ENCODE results near the gene SERPINE2.

DNA sequence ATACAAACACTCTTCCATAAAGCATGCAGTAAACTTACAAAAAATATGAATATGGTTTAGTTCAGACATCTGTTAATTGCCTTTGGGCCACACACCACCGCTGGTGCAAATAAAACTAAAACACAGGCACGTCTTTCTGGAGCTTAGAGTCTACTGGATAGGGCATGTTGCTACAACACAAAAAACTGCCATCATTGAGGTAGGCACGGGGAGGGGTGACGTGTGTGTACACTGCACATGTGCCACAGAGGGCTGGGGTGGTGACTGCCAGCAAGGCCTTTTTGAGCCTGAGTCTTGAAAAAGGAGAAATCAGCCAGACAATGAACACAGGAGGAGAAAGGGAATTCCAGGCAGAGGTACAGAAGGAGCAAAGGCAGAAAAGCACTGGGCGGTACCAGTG is 5.1 kb downstream of the SERPINE2 start:
- TF ChIP-seq, protein P1, sequence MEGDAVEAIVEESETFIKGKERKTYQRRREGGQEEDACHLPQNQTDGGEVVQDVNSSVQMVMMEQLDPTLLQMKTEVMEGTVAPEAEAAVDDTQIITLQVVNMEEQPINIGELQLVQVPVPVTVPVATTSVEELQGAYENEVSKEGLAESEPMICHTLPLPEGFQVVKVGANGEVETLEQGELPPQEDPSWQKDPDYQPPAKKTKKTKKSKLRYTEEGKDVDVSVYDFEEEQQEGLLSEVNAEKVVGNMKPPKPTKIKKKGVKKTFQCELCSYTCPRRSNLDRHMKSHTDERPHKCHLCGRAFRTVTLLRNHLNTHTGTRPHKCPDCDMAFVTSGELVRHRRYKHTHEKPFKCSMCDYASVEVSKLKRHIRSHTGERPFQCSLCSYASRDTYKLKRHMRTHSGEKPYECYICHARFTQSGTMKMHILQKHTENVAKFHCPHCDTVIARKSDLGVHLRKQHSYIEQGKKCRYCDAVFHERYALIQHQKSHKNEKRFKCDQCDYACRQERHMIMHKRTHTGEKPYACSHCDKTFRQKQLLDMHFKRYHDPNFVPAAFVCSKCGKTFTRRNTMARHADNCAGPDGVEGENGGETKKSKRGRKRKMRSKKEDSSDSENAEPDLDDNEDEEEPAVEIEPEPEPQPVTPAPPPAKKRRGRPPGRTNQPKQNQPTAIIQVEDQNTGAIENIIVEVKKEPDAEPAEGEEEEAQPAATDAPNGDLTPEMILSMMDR (IDR thresholded peaks at IDR 0.05 in 8 of 11, conservative IDR thresholded peaks at IDR 0.05 in 3 of 11) = no peak
- no peak for TF ChIP-seq POLR2A (IDR thresholded peaks at IDR 0.05)
- no peak for TF ChIP-seq POLR2AphosphoS5 (IDR thresholded peaks at IDR 0.05)
